ENCODE measurements around the gene TMEM139.
A peak's percentile ranks its signal among the peaks of the same experiment; 100 is the strongest.

The TMEM139 gene

DNA sequence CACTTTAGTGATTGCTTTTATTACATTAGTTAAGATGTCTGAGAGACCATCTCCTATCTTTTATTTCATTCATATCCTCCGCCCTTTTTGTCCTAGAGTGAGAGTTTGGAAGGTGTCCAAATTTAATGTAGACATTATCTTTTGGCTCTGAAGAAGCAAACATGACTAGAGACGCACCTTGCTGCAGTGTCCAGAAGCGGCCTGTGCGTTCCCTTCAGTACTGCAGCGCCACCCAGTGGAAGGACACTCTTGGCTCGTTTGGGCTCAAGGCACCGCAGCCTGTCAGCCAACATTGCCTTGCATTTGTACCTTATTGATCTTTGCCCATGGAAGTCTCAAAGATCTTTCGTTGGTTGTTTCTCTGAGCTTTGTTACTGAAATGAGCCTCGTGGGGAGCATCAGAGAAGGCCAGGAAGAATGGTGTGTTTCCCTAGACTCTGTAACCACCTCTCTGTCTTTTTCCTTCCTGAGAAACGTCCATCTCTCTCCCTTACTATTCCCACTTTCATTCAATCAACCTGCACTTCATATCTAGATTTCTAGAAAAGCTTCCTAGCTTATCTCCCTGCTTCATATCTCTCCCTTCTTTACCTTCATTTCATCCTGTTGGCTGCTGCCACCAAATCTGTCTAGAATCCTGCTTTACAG is 20.8 kb downstream of the TMEM139 start:
- Mint-ChIP-seq H3K36me3 (ENCODE audit: low read depth) (peaks cover 89% of the 10 kb centered on the region), H3K4me3 (no peak overlapping the region), H3K4me1 (ENCODE audit: low read depth) (peaks cover 49% of the 10 kb centered on the region), H3K27ac (peak overlapping the region; percentile 39), H3K9me3 (peaks cover 13% of the 10 kb centered on the region), H3K27me3 (ENCODE audit: low read depth) (no peaks in the 10 kb centered on the region)
- peak; percentile 44 for DNase-seq (ENCODE audit: low spot score)

DNA sequence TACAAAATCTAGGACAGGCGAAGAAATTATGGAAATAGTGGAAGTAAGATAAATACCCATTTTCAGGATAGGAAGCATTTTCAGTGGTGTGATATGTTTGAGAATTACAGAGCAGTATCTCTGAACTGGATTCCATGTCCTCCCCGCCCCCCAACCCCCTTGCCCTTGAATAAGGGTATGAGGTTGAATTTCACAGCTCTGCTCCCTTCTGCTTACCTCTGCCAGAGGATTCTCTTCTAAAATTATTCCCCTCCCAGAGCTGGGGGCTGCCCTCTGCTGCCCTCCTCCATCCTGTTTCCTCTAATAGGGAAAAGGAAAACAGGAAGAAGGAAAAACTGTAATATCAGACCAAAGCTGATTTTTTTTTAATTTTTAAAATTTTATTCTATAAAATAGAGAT is 23.9 kb downstream of the TMEM139 start:
- Mint-ChIP-seq H3K27me3 (ENCODE audit: low read depth) (no peaks in the 10 kb centered on the region), H3K9me3 (peaks cover 14% of the 10 kb centered on the region), H3K27ac (peak overlapping the region; percentile 44), H3K4me1 (ENCODE audit: low read depth) (peaks cover 52% of the 10 kb centered on the region), H3K4me3 (no peak overlapping the region), H3K36me3 (ENCODE audit: low read depth) (peaks cover 73% of the 10 kb centered on the region)
- DNase-seq (ENCODE audit: low spot score), result no peak

DNA sequence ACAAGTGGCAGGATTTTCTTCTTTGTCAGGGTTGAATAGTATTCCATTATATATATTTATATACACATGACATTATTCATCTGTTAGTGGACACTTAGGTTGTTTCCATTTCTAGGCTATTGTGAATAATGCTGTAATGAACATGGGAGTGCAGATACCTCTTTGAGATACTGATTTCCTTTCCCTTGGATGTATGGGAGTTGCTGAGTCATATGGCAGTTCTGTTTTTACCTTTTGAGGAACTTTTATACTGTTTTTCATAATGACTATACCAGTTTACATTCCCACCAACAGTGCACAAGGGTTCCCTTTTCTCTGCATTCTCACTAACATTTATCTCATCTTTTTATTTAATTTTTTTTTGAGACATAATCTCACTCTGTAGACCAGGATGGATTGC is 29.4 kb downstream of the TMEM139 start:
- Mint-ChIP-seq H3K4me1 (ENCODE audit: low read depth) (peaks cover 47% of the 10 kb centered on the region), H3K9me3 (peaks cover 9% of the 10 kb centered on the region), H3K27me3 (ENCODE audit: low read depth) (no peaks in the 10 kb centered on the region), H3K36me3 (ENCODE audit: low read depth) (peaks cover 29% of the 10 kb centered on the region), H3K4me3 (no peak overlapping the region), H3K27ac (no peak overlapping the region)
- DNase-seq (ENCODE audit: low spot score), result no peak

DNA sequence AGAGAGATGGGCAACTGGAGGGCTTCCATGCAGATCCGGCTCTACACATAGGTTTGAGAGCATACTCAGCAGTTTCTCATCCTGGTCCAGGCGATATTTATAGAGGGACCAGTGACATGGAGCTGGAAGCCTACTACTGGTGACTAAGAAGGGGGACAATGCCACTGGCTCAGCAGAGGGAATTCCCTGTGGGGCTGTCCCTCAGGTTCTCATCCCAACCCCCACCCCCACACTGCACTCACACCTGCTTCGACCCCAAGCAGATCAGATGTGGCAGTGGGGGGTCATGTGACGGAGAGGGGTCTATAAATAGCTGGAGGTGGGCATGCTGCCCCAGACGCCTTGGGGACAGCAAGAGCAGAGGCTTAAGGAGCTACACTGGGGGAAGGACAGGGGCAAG is 31.0 kb downstream of the TMEM139 start, which contains the start of gene CLCN1:
TSS of gene CLCN1 (plus strand) at position 336 of the 400 bp plus-strand sequence. CDS start 102 bp downstream, outside the sequence.
- Mint-ChIP-seq H3K36me3 (ENCODE audit: low read depth) (peaks cover 14% of the 10 kb centered on the region), H3K4me3 (no peak within 1 kb of the TSS), H3K27ac (peak within 1 kb of the TSS; percentile 12), H3K9me3 (peaks cover 4% of the 10 kb centered on the region), H3K27me3 (ENCODE audit: low read depth) (peaks cover 2% of the 10 kb centered on the region), H3K4me1 (ENCODE audit: low read depth) (peaks cover 37% of the 10 kb centered on the region)
- DNase-seq (ENCODE audit: low spot score), result no peak

DNA sequence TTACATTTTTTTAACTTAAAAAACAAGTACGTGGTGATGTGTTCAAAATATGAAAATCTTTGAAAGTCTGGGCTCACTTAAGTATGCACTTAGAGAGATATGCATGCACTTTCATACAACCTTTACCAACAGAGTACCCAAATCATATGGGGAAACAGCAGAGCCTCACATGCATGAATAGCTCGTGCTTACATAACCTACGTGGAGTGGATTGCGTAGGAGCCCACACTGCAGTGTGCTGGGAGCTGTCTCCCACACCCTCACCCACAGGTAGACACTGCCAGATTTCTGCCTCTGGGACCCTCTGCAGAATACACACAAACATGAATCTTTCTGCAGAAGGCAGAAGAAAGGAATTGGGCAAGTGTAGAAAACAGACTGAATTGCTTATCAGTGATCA is 31.7 kb downstream of the TMEM139 start:
- H3K27me3 Mint-ChIP-seq (ENCODE audit: low read depth), result peaks cover 2% of the 10 kb centered on the region
- H3K4me1 Mint-ChIP-seq (ENCODE audit: low read depth), result peaks cover 33% of the 10 kb centered on the region
- no peak overlapping the region for H3K4me3 Mint-ChIP-seq
- H3K9me3 Mint-ChIP-seq, result peaks cover 4% of the 10 kb centered on the region
- peak overlapping the region; percentile 12 for H3K27ac Mint-ChIP-seq
- no peak for DNase-seq (ENCODE audit: low spot score)
- H3K36me3 Mint-ChIP-seq (ENCODE audit: low read depth), result peaks cover 10% of the 10 kb centered on the region

DNA sequence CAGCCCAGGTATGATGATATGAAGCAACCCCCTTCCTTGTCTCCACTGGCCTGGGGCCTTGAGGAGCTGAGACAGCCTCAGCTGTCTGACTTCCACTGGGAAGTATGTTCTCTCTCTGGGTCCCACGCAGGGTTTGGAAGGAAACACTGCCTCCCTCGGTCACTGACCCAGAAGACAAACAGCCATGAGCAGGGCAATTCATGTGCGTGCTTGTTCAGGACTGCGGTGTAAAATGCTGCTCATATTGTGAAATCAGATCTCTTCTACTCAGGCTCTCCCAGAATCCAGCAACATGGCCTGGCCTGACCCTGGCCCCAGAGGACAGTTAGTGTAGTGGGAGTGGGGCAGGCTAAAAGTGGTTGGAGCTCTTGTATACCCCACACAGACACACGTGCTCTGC is 33.9 kb downstream of the TMEM139 start:
- no peak overlapping the region for H3K27ac Mint-ChIP-seq
- no peak for DNase-seq (ENCODE audit: low spot score)
- H3K4me3 Mint-ChIP-seq, result no peak overlapping the region
- H3K4me1 Mint-ChIP-seq (ENCODE audit: low read depth), result peaks cover 26% of the 10 kb centered on the region
- peaks cover 2% of the 10 kb centered on the region for H3K27me3 Mint-ChIP-seq (ENCODE audit: low read depth)
- H3K9me3 Mint-ChIP-seq, result peaks cover 4% of the 10 kb centered on the region
- peaks cover 4% of the 10 kb centered on the region for H3K36me3 Mint-ChIP-seq (ENCODE audit: low read depth)

DNA sequence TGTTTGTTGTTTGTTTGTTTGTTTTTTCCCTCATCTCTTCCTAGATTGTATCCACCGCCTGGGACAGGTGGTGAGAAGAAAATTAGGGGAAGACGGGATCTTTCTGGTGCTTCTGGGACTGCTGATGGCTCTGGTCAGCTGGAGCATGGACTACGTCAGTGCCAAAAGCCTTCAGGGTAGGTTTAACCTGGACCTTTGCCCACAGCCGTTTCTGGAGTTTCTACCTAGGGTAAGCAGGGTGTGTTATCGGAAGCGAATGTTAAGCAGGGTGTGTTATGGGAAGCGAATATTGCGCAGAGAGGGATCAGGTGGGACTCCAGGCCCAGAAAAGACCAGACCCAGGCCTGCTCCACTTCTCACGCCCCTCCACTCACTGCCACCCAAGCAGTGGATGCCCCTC is 35.9 kb downstream of the TMEM139 start:
- H3K36me3 Mint-ChIP-seq (ENCODE audit: low read depth), result no peaks in the 10 kb centered on the region
- H3K27ac Mint-ChIP-seq, result no peak overlapping the region
- no peaks in the 10 kb centered on the region for H3K9me3 Mint-ChIP-seq
- H3K27me3 Mint-ChIP-seq (ENCODE audit: low read depth), result peaks cover 2% of the 10 kb centered on the region
- DNase-seq (ENCODE audit: low spot score), result no peak
- peaks cover 24% of the 10 kb centered on the region for H3K4me1 Mint-ChIP-seq (ENCODE audit: low read depth)
- H3K4me3 Mint-ChIP-seq, result no peak overlapping the region

DNA sequence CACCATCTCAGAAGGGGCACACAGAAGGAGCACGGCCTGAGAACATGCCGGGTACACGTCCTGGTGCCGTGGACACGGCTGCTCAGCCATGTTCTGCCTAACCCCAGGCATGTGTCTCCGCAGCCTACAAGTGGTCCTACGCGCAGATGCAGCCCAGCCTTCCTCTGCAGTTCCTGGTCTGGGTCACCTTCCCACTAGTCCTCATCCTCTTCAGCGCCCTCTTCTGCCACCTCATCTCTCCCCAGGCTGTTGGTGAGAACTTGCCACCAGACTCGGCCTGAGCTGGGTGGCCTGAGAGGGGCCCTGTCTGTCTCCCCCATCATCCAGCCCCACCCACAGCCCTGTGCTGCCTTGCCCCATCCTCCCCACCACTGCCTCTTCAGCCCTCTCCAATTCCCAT is 36.5 kb downstream of the TMEM139 start:
- no peaks in the 10 kb centered on the region for H3K36me3 Mint-ChIP-seq (ENCODE audit: low read depth)
- H3K4me1 Mint-ChIP-seq (ENCODE audit: low read depth), result peaks cover 23% of the 10 kb centered on the region
- no peak overlapping the region for H3K27ac Mint-ChIP-seq
- peaks cover 2% of the 10 kb centered on the region for H3K27me3 Mint-ChIP-seq (ENCODE audit: low read depth)
- DNase-seq (ENCODE audit: low spot score), result no peak
- no peak overlapping the region for H3K4me3 Mint-ChIP-seq
- H3K9me3 Mint-ChIP-seq, result no peaks in the 10 kb centered on the region

DNA sequence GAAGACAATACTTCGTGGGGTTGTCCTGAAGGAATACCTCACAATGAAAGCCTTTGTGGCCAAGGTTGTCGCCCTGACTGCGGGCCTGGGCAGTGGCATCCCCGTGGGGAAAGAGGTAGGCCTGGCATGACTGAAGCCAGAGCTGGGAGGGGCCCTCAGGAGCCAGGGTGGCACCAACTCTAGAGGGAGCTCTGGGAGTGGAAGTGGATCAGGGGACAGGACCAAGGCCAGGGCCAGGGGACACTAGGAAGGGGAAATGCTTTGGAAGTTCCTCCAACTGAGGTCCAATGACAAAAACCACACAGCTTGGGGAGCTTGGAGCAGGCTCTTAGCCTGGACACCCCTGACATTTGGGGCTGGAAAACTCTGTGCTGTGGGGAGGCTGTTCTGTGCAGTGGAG is 37.0 kb downstream of the TMEM139 start:
- Mint-ChIP-seq H3K9me3 (no peaks in the 10 kb centered on the region), H3K4me3 (no peak overlapping the region), H3K4me1 (ENCODE audit: low read depth) (peaks cover 19% of the 10 kb centered on the region), H3K36me3 (ENCODE audit: low read depth) (no peaks in the 10 kb centered on the region), H3K27ac (no peak overlapping the region), H3K27me3 (ENCODE audit: low read depth) (peaks cover 2% of the 10 kb centered on the region)
- DNase-seq (ENCODE audit: low spot score), result no peak

DNA sequence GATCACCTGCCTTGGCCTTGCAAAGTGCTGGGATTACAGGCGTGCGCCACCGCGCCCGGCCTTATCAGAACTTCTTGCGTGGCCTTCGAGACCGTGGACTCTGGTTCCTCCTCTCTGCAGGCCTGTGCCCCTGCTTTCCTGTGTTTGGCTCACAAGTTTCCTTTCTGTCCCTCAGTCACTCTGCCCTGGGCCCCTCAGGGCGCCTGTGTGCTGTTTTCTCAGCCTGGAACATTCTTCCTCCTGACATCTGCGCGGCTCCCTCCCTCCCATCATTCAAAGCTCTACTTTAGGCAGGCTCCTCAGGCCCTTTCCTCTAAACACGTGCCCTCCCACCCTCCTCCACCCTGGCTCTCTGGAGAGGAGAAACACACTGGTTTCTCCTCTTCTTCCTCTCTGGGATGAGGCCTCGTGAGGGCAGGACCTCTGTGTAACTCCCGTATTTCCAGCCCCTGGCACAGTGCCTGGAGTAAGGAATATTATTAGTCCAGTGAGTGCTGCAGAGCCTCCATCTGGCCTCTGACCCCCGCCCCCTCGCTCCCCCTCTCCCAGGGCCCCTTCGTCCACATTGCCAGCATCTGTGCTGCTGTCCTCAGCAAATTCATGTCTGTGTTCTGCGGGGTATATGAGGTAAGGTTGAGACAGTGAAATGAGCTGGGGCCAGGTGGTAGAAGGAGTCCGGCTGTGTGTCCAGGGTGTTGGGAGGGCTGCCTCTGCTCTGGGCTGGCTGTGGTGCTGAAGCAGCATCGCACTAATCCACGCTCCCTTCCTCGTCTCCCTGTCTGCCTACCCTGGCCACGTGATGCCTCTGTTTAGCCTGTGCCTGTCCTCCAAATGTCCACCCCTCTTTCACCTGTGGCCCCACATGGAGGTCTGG is 38.2 kb downstream of the TMEM139 start:
- no peaks in the 10 kb centered on the region for H3K9me3 Mint-ChIP-seq
- no peak overlapping the region for H3K4me3 Mint-ChIP-seq
- no peak overlapping the region for H3K27ac Mint-ChIP-seq
- no peaks in the 10 kb centered on the region for H3K36me3 Mint-ChIP-seq (ENCODE audit: low read depth)
- peaks cover 16% of the 10 kb centered on the region for H3K4me1 Mint-ChIP-seq (ENCODE audit: low read depth)
- no peak for DNase-seq (ENCODE audit: low spot score)
- peaks cover 2% of the 10 kb centered on the region for H3K27me3 Mint-ChIP-seq (ENCODE audit: low read depth)

DNA sequence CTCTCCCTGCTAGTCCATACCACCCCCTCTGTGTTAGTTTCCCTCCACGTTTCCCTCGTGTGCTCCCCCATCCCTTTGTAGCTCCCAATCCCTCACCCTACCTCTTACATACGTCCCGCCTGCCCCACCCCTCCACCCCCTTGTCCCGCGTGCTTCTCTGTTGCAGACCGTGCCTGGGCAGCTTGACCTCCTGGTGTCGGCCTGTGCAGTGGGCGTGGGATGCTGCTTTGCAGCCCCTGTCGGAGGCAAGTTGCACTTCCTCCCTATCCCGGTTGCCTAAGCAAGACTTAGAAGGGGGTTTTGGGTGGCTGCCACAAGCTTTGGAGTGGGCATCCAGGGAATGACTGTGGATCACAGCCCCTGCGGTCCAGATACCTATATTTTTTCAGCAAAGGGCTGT is 38.9 kb downstream of the TMEM139 start:
- peaks cover 16% of the 10 kb centered on the region for H3K4me1 Mint-ChIP-seq (ENCODE audit: low read depth)
- H3K4me3 Mint-ChIP-seq, result no peak overlapping the region
- H3K9me3 Mint-ChIP-seq, result no peaks in the 10 kb centered on the region
- peaks cover 2% of the 10 kb centered on the region for H3K27me3 Mint-ChIP-seq (ENCODE audit: low read depth)
- no peaks in the 10 kb centered on the region for H3K36me3 Mint-ChIP-seq (ENCODE audit: low read depth)
- no peak overlapping the region for H3K27ac Mint-ChIP-seq
- DNase-seq (ENCODE audit: low spot score), result no peak

DNA sequence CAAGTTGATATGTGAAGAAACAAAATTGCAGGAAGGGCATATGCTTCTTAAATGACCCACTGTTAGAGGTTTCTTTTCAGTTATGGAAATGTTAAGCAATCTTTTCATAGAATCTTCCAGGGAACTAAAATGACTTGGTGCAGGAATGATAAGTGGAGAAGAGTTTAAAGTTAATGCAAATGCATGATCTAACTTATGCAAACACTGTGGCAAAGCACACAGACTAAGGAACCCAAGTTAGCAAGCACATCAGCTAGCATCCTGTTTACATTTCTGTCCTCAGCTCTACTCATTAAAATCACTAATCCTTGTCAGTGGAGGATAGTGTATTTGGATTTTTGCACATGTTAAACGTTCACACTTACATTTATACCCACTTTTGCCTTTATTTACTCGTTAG is 40.5 kb downstream of the TMEM139 start:
- Mint-ChIP-seq H3K36me3 (ENCODE audit: low read depth) (no peaks in the 10 kb centered on the region), H3K4me1 (ENCODE audit: low read depth) (peaks cover 16% of the 10 kb centered on the region), H3K4me3 (peak overlapping the region; percentile 39), H3K27ac (peak overlapping the region; percentile 59), H3K27me3 (ENCODE audit: low read depth) (peaks cover under 1% of the 10 kb centered on the region), H3K9me3 (no peaks in the 10 kb centered on the region)
- no peak for DNase-seq (ENCODE audit: low spot score)

DNA sequence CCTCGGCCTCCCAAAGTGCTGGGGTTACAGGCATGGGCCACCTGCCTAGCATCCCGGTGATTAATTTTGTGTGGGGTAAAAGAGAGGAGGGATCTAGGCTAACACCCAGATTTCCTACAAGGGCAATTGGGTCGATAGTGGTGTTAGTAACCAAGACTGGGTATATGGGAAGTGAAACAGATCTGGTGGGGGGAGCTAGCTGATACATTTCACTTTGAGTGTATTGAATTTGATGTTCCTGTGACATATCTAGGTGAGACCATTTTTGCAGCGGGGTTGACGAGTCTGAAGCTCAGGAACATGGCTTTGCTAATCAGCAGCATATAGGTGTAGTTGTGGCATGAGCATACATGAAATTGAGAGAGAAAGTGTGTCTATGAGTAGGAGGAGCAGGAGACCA is 43.1 kb downstream of the TMEM139 start:
- peaks cover 16% of the 10 kb centered on the region for H3K4me1 Mint-ChIP-seq (ENCODE audit: low read depth)
- H3K27ac Mint-ChIP-seq, result no peak overlapping the region
- no peak overlapping the region for H3K4me3 Mint-ChIP-seq
- H3K9me3 Mint-ChIP-seq, result no peaks in the 10 kb centered on the region
- DNase-seq (ENCODE audit: low spot score), result no peak
- H3K27me3 Mint-ChIP-seq (ENCODE audit: low read depth), result peaks cover 10% of the 10 kb centered on the region
- no peaks in the 10 kb centered on the region for H3K36me3 Mint-ChIP-seq (ENCODE audit: low read depth)

DNA sequence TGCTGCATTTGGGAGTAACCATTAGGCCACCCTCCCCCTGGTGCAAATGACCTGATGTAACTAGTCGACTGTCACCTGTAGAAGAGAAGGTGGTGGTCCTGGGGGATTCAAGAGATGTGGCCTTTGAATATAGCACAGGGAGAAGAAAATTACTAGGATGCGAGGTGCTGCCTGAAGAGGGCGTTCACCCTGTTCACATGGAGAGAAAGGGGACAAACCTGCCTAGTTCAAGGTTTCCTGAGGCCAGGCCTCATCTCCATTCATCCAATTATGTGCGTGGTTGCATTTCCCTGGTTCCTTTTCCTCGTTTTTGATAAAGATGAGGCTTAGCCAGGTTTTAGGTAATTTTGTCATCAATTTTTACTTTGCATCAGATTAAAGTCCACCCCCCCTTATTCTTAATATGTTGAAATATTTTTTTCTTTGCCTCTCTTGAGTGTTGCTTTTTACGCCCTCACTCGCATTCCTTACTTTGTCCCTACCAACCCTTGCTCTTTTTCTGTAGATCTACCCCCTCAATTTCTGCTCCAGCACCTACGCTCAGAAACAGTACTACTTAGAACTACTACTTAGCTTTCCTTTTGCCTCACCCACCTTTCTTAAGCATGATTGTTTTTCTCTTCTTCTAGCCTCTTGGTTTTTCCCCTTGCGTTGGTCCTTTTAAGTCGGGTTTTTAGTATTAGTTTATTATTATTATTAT is 44.9 kb downstream of the TMEM139 start:
- Mint-ChIP-seq H3K4me3 (no peak overlapping the region), H3K27ac (no peak overlapping the region), H3K27me3 (ENCODE audit: low read depth) (peaks cover 19% of the 10 kb centered on the region), H3K36me3 (ENCODE audit: low read depth) (no peaks in the 10 kb centered on the region), H3K9me3 (no peaks in the 10 kb centered on the region), H3K4me1 (ENCODE audit: low read depth) (peaks cover 14% of the 10 kb centered on the region)
- no peak for DNase-seq (ENCODE audit: low spot score)

Data from T-helper 2 cell treated with Interferon-gamma antibody and Interleukin-4, amounts not matched to agents 5 μg/mL and 100 μg/mL, for 36 hours (primary cell).